Thoracic aorta (tissue), 2 donors: Measurements from ENCODE around the gene GRIN3A. TPM values are rescaled to one million over a fixed set of nuclear protein-coding genes. Genes with fewer than 3 reads are reported as not detected.

Source experiments
- ATAC-seq: fragments of 150-250 bp; one replicate; pipeline ENCODE4 v1.8.0; 2017; ENCODE audit warnings: low read depth; ENCODE audit not compliant: insufficient number of reproducible peaks, low FRiP score
- DNase-seq: peaks from one replicate; pipeline ENCODE4 v3.0.0-alpha.2; 2020; ENCODE audit warnings: low spot score
- H3K27ac ChIP-seq, 2 donors: fragments of 200-600 bp; sonication (generic); 1 replicate in 1 of 2; 2 replicates in 1 of 2; pipeline ENCODE4 v1.5.1; 2016; ENCODE audit warnings: mild to moderate bottlenecking in 2 of 2, moderate library complexity in 2 of 2
- H3K27me3 ChIP-seq: fragments of 200-600 bp; sonication (generic); replicated peaks from 2 replicates; pipeline ENCODE4 v1.6.0; 2016; ENCODE audit warnings: mild to moderate bottlenecking; ENCODE audit not compliant: insufficient read depth
- H3K36me3 ChIP-seq: fragments of 200-600 bp; sonication (generic); one replicate; pipeline ENCODE4 v1.5.1; 2016
- H3K4me1 ChIP-seq, 2 donors: fragments of 200-600 bp; sonication (generic); 1 replicate in 1 of 2; 2 replicates in 1 of 2; pipeline versions ENCODE4 v1.5.1 to v1.6.0; 2016; ENCODE audit warnings: low read depth in 2 of 2, mild to moderate bottlenecking in 1 of 2; ENCODE audit not compliant: control insufficient read depth in 1 of 2
- H3K4me3 ChIP-seq: fragments of 200-600 bp; sonication (generic); 2 replicates; pipeline ENCODE4 v1.5.1; 2016; ENCODE audit warnings: mild to moderate bottlenecking
- H3K9me3 ChIP-seq: fragments of 200-600 bp; sonication (generic); 2 replicates; pipeline ENCODE4 v1.5.1; 2016
- CTCF ChIP-seq: fragments of 200-600 bp; sonication (generic); IDR thresholded peaks from one replicate; pipeline ENCODE4 v1.5.1; 2019; ENCODE audit warnings: antibody characterized with exemption
- total RNA-seq, 2 donors: library from RNA; depleted of rRNA; stranded (reverse); fragments of >200 nt; gene quantifications; one replicate each; pipeline versions ENCODE4 v1.1.0 to v1.2.3, GENCODE V29; 2016

GRIN3A gene
- total RNA-seq, 2 donors from 2014 or later, result 0.21 TPM; not detected in 1

- no peak for TF ChIP-seq CTCF
These were observed 151.0 kb downstream of the GRIN3A start for GRCh38 chr9:101587332-101588043.

GRCh38 chr9:101586651-101587050 is 151.8 kb downstream of the GRIN3A start:
- Histone ChIP-seq H3K27ac (no peak overlapping the region), H3K4me3 (no peak overlapping the region), H3K9me3 (no peaks in the 10 kb centered on the region), H3K27me3 (no peaks in the 10 kb centered on the region), H3K36me3 (no peaks in the 10 kb centered on the region), H3K4me1 (no peaks in the 10 kb centered on the region)
- no peak for ATAC-seq
- no peak for DNase-seq
- no peak for TF ChIP-seq CTCF

More at GRCh38 chr9:101587332-101588043, 151.0 kb downstream of the GRIN3A start:
- Histone ChIP-seq H3K36me3 (no peaks in the 10 kb centered on the region), H3K27me3 (no peaks in the 10 kb centered on the region), H3K4me3 (no peak overlapping the region), H3K4me1 (no peaks in the 10 kb centered on the region), H3K27ac (no peak overlapping the region), H3K9me3 (no peaks in the 10 kb centered on the region)
- no peak for ATAC-seq
- no peak for DNase-seq

- peak overlapping the region in 1 of 2 donors; percentile 17 for H3K27ac ChIP-seq
- H3K4me1 ChIP-seq, result no peaks in the 10 kb centered on the region
- H3K9me3 ChIP-seq, result no peaks in the 10 kb centered on the region
- no peak overlapping the region for H3K4me3 ChIP-seq
- H3K27me3 ChIP-seq, result no peaks in the 10 kb centered on the region
- TF ChIP-seq CTCF, result no peak
- ATAC-seq, result no peak
- no peak for DNase-seq
- H3K36me3 ChIP-seq, result no peaks in the 10 kb centered on the region
These were observed 152.7 kb downstream of the GRIN3A start for GRCh38 chr9:101585740-101586139.

GRCh38 chr9:101582553-101582952 is 155.9 kb downstream of the GRIN3A start:
- no peak for TF ChIP-seq CTCF
- DNase-seq (no peak), ATAC-seq (no peak)

GRCh38 chr9:101579711-101580545 is 158.5 kb downstream of the GRIN3A start:
- Histone ChIP-seq H3K27me3 (no peaks in the 10 kb centered on the region), H3K4me1 (no peaks in the 10 kb centered on the region), H3K27ac (no peak overlapping the region), H3K4me3 (no peak overlapping the region), H3K9me3 (no peaks in the 10 kb centered on the region), H3K36me3 (no peaks in the 10 kb centered on the region)
- no peak for DNase-seq
- ATAC-seq, result no peak
- TF ChIP-seq CTCF, result no peak

More at GRCh38 chr9:101582553-101582952, 155.9 kb downstream of the GRIN3A start:
- Histone ChIP-seq H3K9me3 (no peaks in the 10 kb centered on the region), H3K36me3 (no peaks in the 10 kb centered on the region), H3K4me3 (no peak overlapping the region), H3K27me3 (no peaks in the 10 kb centered on the region), H3K27ac (no peak overlapping the region), H3K4me1 (no peaks in the 10 kb centered on the region)
